HG03558 (cell line): ENCODE data around the gene GUCA2A.

Experiments used
- ATAC-seq: cut with Tn5 transposase; IDR thresholded peaks from one replicate; pipeline ENCODE4 v1.9.1; 2021; ENCODE audit warnings: moderate number of reproducible peaks; ENCODE audit not compliant: unreplicated experiment; ENCODE audit errors: extremely low read depth

GUCA2A gene

DNA sequence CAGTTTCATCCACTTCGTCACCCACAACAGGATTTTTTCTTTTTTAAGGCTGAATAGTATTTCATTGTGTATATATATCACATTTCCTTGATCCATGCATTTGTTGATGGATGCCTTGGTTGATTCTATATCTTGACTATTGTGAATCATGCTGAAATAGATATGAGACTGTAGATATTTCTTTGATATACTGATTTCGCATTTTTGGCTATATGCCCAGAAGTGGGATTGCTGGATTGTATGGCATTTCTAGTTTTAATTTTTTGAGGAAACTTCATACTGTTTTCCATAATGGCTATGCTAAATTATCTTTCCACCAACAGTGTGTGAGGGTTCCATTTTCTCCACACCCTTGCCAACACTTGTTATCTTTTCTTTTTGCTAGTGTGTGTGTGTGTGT, 6.4 kb downstream of the GUCA2A start:
- no peak for ATAC-seq

DNA sequence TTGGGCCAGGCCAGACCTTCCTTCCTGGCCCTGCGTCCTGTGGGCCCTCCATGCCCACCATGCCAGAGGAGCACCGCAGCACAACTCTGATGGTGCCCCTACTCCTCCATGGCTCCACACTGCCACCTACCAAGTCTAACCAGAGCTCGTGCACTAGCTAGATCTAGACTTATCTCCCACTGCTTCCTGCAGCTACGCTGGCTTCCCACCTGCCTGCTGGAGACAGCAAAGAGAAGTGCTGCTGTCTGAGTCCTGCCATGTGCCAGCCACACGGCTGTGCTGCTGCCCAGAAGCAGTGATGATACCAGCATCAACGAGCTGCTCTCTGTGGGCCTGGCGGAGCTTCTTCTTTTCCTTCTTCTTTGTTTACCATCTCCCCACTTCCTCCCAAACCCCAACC, 6.9 kb downstream of the GUCA2A start:
- ATAC-seq = no peak

DNA sequence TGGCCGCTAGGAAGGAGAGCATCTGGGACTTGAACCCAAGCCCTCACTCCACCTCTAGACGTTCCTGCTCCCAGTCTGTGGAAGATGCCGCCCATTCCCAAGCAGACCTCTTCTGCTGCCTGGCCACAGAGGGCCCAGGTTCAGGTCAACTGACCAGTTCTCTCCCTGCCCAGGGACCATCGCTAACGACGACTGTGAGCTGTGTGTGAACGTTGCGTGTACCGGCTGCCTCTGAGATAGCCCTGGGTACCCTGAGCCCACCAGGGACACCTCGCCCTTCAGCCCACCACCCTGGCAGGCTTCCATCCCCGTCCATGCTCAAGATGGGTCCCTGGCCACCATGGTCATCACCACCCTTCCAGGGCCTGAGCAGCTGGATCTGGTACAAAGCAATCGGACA, 9.2 kb downstream of the GUCA2A start:
- no peak for ATAC-seq

DNA sequence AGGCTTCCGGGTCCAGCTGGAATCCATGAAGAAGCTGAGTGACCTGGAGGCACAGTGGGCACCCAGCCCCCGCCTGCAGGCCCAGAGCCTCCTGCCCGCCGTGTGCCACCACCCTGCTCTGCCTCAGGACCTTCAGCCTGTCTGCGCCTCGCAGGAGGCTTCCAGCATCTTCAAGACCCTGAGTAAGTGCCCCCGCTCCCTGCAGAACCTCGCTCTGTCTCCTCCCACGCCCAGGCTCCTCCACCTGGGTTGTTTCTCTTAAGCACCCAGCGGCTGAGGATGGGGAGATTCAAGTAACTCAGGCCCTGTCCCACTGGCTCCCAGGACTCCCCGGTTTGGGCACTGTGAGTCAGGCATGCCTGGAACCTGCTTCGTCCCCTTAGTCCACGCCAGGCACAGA, 9.9 kb downstream of the GUCA2A start:
- no peak for ATAC-seq

DNA sequence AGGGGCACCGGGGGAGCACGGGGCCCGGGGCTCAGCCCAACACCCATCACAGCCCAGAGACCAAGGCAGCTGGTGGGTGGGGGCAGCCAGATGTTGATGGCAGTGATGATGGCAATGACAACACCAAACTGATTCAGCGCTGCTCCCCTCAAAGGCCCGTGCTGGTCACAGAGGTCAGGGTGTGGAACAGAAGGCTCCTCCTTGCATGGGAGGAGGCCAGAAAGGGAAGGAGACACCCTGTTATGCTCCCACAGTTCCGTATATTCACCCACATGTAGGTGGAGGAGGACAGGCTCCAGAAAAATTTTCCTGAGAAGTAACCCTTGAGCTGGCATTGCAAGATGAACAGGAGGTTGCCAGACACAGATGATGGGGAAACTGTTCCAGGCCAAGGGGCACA, 10.9 kb downstream of the GUCA2A start:
- no peak for ATAC-seq

DNA sequence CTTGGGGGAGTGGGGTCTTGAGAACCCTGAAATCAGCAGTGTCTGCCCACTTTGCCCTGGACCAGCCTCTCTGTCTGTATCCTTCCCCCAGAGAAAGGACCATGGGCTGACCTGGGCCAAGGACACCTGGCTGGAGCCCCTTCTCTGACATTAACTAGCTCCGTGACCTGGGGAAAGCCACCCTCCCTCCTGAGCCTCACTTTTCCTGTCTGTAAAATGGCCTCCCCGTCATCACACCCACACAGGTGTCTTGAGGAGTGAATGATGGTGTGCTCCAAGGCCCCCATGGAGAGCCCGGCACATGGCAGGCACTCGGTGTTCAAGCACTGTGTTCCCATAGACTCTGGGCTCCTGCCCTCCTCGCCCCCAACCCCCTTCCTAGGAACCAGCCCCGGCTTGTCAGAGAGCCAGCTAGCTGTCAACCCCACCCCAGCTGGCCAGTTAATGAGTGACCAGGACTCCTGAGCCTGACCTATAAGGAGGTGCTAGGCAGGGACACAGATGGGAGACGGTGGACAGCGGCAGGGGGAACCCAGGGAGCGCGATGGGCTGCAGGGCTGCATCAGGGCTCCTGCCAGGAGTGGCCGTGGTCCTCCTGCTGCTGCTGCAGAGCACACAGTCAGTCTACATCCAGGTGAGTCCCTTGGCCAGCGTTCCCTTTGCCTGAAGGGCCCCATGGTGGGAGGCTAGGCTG, 11.5 kb downstream of the GUCA2A start, which contains the start of gene GUCA2B:
Gene GUCA2B (plus strand): TSS at position 504 of the 694 bp plus-strand sequence. CDS start 41 bp downstream, at position 545.
- ATAC-seq = no peak

DNA sequence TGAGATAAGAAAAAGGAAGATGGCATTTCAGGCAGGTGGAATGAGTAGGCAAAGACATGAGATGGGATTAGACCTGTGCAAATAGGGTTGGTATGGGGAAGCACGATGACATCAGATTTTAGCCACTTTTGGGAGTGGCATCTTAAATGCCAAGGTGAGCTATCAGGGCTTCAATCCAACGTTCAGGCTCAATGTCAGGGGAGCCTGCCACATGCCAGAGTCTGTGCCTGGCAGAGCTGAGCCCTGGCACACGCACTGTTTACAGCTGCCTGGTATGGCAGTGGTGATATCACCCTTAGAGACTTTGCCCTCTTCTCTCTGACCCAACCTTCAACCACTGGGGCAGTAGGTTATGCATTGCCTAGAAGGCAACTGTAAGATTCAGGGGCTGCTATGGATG, 12.4 kb downstream of the GUCA2A start:
- ATAC-seq = no peak

DNA sequence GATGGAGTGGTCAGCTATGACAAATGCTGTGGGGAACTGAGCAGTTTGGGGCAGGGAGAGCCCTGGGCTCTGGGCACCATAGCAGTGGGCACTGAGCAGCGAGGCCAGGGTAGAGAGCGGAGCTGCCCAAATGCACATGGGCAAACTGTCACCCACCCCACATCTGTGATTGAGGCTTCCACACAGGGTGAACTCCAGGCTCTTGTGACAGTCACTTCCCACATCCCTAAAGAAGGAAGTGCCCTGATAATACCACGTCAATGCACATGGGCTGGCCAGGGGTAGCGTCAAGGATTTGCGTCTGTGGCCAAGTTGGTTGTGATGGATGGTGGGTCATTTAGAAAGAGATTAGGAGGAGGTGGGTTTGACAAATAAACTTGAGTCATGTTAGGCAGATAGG, 13.9 kb downstream of the GUCA2A start:
- no peak for ATAC-seq

DNA sequence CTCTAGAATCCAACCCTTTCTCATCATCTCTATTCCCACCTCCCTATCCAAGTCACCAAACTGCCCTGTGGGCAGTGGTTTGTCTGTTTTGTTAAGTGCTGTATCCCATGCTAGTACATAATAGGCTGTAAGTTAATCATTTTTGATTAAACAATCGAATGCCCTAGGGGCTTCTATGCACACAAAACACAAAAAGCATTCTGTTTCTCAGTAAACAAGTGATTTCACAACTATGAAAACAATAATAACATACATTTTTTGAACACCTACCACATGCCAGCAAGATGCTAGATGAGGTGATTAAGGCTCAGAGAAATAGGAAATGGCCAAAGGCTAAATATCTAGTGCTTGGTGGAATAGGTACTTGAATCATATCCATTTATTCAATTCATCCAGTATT, 16.4 kb downstream of the GUCA2A start:
- no peak for ATAC-seq

DNA sequence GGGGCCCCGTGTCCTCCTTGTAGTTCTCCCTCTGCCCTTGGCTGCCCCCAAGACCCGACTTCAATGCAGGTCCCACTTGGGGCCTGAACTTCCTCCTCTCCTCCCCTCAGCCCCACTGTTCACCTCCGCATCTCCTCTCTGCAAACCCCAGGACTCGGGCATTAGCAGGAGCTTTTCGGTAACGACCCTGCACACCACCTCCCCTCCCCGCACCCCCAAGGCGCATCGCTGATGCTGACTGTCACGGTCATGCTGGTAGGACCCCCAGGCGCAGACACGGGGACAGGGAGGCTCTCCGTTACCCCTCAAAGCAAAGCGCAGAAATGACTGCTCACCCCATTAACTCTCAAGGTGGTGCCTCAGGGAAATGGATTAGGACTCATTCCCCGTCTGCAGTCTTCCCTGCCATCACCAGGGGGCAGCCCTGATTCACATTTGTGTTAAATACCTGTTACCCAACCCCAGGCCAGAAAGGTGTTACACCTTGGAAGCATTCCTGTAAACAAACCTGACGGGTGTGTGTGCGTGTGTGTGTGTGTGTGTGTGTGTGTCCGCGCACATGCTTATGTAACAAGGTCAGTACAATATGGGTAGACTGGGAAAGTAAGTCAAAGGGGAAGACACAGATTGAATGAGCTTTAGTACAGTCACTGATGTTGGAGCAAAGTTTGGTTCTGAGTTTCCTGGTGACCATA, 17.8 kb downstream of the GUCA2A start:
- no peak for ATAC-seq

DNA sequence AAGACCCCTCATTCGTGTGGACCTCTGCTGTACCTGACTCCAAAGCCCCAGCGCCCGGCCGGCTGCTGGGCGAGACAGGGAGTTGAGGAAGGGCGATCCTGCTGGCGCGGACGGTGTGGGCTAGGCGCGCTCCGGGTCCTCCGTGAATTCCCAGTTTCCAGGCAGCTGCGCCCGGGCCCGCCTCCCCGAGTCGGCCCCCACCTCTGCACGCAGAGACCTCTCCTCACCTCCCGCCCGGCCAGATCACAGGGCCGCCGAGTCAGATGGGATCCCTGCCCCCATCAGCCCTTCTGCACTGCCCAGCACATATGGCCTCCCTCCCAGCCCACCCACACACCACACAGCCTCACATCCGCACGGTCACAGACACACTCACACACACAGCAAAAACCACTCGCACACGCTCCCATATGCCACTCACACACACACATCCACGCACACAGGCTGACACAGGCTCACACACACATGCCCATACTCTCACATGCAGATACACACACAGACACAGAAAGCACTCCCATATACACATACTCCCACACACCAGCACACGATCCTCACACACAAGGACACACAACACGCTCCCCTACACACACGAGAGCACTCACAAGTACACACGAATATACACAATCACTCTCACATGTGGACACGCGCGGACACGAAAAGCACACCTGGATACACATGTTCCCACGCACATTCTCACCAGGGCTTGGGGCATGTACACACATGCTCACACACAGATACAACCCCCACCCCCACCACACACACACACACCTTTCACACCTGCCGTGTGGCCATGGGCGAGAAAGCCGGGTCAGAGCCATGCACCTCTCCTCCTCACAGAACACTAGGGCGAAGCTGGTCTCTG, 18.6 kb downstream of the GUCA2A start:
- no peak for ATAC-seq

DNA sequence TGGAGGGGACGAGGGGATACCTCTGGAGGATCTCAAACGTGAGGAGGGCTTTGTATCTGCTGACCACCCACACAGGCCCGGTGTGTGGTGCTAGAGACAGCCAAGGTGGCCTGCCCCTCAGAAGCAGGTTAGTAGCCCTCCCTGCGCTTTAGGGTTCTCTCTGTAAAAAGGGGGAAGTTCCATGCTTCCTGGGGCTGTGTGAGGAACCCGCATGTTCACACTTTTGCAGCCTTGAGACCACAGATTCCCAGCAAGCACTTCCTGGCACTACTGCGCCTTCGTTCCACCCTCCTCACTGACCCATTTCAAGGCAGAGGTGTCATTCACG, 19.2 kb downstream of the GUCA2A start:
- ATAC-seq = no peak

DNA sequence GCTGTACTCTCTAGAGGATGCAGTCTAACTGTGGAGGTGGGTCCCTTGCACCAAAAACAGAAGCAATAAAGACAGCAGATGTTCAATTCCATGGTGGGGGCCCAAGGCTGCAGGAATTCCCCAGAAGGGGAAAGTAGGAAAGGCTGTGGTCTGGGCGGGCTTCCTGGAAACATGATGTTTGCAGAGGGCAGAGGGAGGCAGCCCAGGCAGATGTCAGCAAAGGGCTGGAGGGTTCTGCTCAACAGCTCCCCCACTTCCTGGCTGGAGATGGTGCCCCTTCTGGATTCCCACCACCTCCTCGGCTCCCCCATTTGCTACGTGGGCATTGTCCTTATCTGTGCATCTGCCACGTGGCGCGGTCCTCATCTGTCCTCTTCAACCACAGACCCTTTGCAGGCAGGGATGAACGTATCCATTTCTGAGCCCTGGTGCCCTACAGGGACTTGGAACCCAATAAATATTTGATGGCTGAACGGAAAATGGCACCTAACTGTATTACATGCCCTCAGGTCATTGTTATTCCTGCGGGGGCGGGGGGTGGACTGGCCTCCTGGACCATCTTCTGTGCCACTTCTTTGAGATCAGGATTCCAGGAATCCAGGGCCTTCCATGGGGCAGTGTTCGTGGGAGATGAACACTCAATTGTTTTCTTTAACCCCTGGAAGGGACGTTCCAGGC, 19.7 kb downstream of the GUCA2A start:
- ATAC-seq = no peak

DNA sequence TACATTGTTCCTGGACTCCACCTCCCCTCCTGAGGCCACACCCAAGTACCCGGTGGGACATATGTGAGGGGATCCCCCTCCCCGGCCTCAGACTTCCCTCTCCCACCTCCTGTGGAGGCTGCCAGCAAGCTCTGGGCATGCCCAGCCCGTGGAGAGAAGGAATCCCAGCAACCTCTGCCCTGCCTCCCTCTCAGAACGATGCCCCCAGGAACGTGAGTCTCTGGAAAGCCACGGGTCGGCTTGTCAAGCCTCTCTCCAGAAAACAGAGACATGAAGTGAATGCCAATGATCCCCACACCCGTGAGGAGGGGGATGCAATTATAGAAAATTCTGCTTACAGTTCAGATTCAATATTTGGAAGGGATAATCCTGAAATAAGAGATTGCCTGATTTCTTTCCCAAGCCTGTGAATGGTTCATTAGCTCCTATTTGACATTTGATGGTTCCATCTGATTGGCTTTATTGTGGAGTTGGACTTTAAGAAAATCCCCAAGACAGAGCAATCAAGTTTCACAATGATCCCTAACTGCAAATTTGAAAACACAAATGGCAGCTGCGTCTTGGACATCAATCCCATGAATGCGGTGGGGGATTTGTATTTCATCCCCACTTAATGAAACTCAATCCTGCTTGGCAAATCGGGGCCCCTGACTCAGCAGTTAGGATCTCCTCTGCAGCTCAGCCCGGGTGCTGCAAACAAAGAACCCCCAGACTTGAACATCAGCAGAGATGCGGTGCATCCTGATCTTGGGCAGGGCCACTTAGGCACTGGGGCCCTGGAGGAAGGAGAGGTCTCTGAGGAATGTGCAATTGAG, 20.4 kb downstream of the GUCA2A start:
- ATAC-seq = no peak

DNA sequence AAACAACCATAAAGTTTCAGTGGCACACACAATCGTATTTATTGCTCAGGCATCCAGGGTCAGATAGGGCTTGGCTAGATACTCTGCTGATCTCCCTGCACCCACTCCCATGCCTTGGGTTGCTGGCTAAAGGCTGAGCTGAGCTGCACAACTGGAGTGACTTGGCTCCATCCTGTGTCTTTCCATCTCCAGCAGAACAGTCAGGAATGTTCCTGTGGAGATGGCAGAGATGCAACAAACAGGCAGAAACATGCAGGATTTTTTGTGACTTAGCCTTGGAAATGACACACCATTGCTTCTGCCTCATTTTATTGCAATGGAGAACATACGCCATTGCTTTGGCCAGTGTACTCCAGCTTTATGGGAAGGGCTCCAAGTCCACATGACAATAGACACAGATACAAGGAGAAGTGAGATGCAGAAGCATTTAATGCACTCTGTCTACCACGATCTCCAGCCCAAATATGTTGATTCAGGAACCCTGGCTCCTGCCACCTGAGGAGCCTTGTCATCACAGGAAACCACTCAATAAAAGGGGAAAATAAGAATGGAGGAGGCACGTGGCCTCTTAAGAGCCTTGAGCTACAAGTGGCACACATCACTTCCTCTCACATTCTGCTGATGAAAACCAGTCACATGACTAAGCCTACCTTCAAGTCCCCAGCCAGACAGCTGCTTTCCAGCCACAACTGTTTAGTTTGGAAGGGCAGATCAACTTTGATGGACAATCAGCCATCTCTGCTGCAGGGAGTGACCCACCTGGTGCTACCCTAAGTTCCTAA, 21.5 kb downstream of the GUCA2A start:
- ATAC-seq = no peak

DNA sequence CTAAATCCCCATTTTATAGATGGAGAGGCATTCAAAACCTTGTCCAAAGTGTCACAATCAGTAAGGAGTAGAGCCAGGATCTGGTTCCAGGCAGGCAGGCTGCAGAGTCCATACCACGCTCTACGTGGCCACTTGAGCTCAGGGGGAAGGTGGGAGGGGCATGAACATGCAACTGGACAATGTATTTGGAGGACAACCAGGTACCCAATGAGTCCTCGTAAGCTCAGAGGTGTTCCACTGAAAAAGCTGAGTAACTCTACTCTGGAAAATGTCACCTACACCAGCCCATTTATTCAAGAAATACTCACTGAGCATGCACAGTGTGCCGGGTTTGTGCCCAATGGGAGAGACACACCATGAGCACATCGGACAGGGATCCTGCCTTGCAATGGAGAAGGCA, 22.6 kb downstream of the GUCA2A start:
- no peak for ATAC-seq

DNA sequence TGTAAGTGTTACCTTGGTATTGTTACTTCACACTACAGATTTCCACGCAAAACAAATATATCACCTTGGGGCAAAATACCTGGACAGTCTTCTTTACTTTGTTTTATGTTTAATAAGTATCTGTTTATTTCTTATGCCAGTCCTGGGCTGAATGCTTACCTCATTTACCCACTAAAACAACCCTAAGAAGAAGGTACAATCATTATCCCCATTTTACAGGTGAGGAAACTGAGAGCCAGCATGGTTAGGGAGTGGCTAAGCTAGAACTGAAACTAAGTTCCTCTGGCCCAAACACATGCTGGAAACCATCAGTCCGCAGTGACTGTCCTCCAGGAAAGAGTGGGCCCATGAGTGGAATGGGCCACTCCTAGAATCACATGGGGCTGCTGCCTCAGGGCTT, 24.4 kb downstream of the GUCA2A start:
- no peak for ATAC-seq

DNA sequence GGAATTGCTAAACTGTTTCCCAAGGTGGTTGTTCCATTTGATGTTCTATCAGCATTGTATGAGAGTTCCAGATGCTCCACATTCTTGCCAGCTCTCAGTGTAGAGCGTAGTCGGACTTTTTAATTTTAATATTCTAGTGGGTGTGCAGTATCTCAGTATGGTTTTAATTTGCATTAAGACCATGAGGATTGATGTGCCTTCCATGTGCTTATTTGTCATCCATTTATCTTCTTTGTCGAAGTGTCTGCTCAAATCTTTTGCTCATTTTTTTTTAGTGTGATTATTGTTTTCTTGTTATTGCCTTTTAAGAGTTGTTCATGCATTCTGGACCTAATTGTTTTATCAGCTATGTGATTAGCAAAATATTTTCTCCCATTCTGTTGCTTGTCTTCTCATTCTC, 25.1 kb downstream of the GUCA2A start:
- ATAC-seq = no peak

DNA sequence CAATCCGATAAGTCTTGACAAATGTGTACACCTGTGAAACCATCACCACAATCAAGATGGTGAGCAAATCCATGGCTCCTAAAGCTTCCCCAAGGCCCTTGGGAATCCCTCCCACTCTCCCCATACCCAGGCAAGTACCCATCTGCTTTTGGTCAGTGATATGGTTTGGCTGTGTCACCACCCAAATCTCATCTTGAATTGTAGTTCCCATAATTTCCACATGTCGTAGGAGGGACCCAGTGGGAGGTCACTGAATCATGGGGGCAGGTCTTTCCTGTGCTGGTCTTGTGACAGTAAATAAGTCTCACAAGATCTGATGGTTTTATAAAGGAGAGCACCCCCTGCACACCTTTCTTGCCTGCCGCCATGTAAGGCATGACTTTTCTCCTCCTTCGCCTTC, 26.0 kb downstream of the GUCA2A start:
- ATAC-seq = no peak
